Memory B cell (primary cell): ENCODE results near the gene DCAF12.
"Not testable (repeated sequence)": the region's sequence is repeated elsewhere in the genome, so short reads cannot be mapped to it uniquely, and the experiment has no call there.

ENCODE experiments used
- ATAC-seq: fragments of 150-1000 bp; cut with Tn5 transposase; 2 replicates; pipeline ENCODE4 v1.10.0; 2021; ENCODE audit warnings: low read depth, mild to moderate bottlenecking, moderate library complexity
- DNase-seq, 2 donors: peaks; one replicate each; pipeline ENCODE4 v3.0.0; 2022; ENCODE audit warnings: low spot score in 2 of 2
- H3K27ac Mint-ChIP-seq: one replicate; pipeline ENCODE4 v1.8.0; 2022; ENCODE audit warnings: mild to moderate bottlenecking, moderate library complexity, mixed read lengths
- H3K27me3 Mint-ChIP-seq: one replicate; pipeline ENCODE4 v1.8.0; 2022; ENCODE audit warnings: mixed read lengths
- H3K36me3 Mint-ChIP-seq: one replicate; pipeline ENCODE4 v1.8.0; 2022; ENCODE audit warnings: mild to moderate bottlenecking, mixed read lengths
- H3K4me1 Mint-ChIP-seq: one replicate; pipeline ENCODE4 v1.8.0; 2022; ENCODE audit warnings: mixed read lengths
- H3K4me3 Mint-ChIP-seq: one replicate; pipeline ENCODE4 v1.8.0; 2022; ENCODE audit warnings: mild to moderate bottlenecking, moderate library complexity, mixed read lengths
- H3K9me3 Mint-ChIP-seq: one replicate; pipeline ENCODE4 v1.8.0; 2022; ENCODE audit warnings: mixed read lengths

Gene DCAF12

DNA sequence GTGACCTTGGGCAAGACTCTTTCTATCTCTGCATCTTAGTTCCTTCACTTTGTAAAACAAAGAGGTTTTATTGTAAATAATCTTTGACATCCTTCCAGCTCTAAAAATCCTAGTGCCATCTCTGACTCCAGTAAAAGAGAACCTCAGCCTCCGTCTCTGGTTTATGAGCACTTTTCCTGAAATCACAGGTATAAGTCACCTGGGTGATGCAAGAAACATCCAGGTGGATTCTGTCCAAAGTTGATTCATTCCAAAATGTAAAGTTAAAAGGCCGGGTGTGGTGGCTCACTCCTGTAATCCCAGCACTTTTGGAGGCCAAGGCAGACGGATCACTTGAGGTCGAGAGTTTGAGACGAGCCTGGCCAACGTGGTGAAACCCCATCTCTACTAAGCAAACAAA, 56.7 kb downstream of the DCAF12 start:
- no peak for DNase-seq
- H3K27me3 Mint-ChIP-seq, result peaks cover 7% of the 10 kb centered on the region
- H3K36me3 Mint-ChIP-seq, result no peaks in the 10 kb centered on the region
- no peak overlapping the region for H3K4me3 Mint-ChIP-seq
- no peak for ATAC-seq
- H3K9me3 Mint-ChIP-seq, result no peaks in the 10 kb centered on the region
- H3K27ac Mint-ChIP-seq, result no peak overlapping the region
- peaks cover 3% of the 10 kb centered on the region for H3K4me1 Mint-ChIP-seq

DNA sequence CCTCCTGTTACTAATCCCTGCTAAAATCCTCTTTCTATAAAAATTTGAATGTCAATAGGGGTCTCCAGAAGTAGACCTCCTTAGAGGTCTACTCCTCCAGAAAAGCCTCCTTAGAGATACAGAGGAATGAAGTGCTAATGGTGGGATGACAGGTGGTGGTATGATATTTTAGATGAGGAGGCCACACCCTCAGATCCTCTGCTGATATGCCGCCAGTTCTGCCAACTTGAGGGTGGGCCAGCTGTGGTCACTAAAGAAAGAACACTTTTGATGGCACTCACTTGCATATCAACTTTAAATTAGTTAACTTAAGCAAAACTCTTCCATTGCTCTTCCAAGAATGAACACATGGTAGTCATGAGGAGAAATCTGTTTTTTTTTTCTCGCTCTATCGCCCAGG, 61.0 kb downstream of the DCAF12 start:
- Mint-ChIP-seq H3K4me3 (no peak overlapping the region), H3K27ac (no peak overlapping the region), H3K9me3 (no peaks in the 10 kb centered on the region), H3K27me3 (peaks cover 7% of the 10 kb centered on the region), H3K36me3 (no peaks in the 10 kb centered on the region), H3K4me1 (no peaks in the 10 kb centered on the region)
- no peak for DNase-seq
- ATAC-seq, result no peak

DNA sequence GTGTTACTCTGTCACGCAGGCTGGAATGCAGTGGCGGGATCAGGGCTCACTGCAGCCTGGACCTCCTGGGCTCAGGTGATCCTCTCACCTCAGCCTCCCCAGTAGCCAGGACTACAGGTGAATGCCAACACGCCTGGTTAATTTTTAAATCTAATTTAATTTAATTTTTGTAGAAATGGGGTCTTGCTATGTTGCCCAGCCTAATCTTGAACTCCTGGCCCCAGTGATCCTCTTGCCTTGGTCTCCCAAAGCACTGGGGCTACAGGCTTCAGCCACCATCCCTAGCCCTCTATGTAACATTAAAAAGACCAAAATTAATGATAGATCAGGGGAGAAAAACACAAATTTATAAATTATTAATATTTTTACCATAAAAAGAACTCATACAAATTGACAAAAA, 66.5 kb downstream of the DCAF12 start:
- peaks cover 7% of the 10 kb centered on the region for H3K27me3 Mint-ChIP-seq
- H3K4me1 Mint-ChIP-seq, result no peaks in the 10 kb centered on the region
- H3K9me3 Mint-ChIP-seq, result no peaks in the 10 kb centered on the region
- H3K27ac Mint-ChIP-seq, result no peak overlapping the region
- DNase-seq, result no peak
- no peak overlapping the region for H3K4me3 Mint-ChIP-seq
- no peaks in the 10 kb centered on the region for H3K36me3 Mint-ChIP-seq
- no peak for ATAC-seq

DNA sequence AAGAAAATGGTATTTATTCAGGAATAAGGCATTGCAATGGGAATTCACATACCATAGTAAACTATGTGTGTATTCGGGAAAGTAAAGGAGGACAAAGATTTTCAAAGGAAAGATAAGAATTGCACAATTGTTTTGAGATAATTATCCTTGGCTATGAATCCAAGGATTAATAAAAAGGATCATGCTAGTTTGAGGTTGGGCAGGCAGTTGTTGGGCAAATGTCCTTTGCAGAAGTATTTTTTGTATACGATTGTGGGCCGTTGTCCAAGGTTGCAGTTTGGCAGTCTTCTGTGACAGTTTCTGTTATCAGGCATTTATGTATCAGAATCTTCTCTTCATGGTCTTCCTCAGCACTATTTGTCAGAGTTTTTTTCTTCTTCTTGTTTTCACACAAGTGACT, 67.2 kb downstream of the DCAF12 start:
- DNase-seq, result no peak
- Mint-ChIP-seq H3K27me3 (peaks cover 5% of the 10 kb centered on the region), H3K9me3 (no peaks in the 10 kb centered on the region), H3K4me3 (no peak overlapping the region), H3K36me3 (no peaks in the 10 kb centered on the region), H3K4me1 (no peaks in the 10 kb centered on the region), H3K27ac (no peak overlapping the region)
- ATAC-seq, result no peak

DNA sequence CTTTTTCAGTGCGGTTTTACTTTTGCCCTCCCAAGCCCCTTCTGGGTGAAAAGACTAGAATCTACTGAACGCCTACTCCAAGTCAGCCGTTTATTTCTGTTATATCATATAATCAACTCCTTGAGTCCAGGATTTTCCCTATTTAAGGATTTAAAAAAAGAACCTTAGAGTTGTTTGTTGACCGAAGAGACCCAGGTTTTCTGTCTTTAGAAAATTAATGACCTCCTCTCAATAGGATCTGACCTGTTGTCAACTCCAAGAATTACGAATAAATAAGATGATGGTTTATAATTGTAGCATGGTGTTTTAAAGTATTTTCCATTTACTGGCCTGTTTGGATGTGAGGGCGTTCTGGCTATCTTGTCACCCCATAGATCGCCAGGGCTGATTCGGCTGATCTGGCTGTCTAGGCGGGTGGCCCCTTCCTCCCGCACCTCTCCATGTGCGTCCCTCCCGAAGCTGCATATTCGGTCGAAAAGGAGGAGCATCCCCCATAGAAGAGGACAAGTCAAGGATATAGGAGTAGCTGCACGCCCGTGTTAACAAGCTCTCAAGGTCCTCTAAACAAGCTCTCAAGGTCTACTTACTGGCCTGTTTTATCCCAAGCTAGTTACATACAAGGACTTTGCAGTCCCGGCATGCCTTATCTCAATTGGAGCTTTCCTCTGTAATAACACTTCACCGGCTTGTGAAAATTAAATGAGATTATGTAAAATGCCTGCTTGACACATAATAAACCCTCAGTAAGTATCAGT, 76.7 kb downstream of the DCAF12 start:
- Mint-ChIP-seq H3K4me1 (peaks cover 19% of the 10 kb centered on the region), H3K27me3 (no peaks in the 10 kb centered on the region), H3K4me3 (peak overlapping the region; percentile 94), H3K36me3 (peaks cover 1% of the 10 kb centered on the region), H3K9me3 (no peaks in the 10 kb centered on the region), H3K27ac (peak overlapping the region; percentile 98)
- no peak for DNase-seq
- no peak for ATAC-seq

DNA sequence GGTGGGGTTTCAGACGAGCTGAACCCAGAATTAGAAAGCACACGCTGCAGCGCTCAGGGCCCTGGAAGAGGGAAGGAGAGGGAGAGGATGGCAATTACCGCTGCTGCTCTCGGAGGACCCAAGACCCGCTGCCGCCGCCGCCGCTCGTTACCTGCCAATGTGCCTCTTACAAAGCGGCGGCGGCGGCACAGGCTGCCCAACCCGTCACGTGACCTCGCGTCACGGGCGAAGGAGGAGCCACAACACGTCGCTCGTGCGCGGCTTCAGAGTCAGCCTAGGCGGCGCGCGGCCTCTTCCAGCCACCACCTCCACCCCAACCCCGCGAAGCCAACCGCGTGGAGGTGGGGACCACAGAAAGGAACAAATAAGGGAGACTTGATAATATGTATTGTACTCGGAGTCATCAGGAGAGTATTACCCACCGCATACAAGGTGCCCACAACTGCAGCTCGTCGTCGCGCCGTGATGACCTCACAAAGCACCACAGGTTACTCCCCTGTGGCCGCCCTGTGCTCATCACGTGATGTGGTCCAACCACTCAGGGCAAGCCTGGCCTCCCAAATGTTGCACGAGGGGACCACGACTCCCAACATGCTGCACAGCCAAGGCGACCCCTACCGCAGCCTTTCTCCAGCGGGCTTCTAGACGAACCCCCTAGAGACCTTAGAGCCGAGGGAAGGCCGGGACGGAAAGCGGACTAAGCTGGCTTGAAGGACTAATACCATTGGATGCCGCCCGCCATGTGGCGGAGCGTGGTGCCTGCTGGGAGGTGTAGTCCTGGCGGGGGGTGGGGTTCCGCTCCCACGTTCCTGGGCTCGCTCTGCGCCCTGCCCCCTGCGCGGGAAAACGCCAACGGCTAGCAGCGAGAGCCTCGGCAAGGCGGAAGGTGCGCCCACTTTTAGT, 77.5 kb downstream of the DCAF12 start, which contains the start of gene UBAP2:
Gene UBAP2, minus strand, starts transcription at position 161 of the 903 bp plus-strand sequence. CDS start 31,739 bp downstream, outside the sequence.
- peak; percentile 83 for ATAC-seq

DNA sequence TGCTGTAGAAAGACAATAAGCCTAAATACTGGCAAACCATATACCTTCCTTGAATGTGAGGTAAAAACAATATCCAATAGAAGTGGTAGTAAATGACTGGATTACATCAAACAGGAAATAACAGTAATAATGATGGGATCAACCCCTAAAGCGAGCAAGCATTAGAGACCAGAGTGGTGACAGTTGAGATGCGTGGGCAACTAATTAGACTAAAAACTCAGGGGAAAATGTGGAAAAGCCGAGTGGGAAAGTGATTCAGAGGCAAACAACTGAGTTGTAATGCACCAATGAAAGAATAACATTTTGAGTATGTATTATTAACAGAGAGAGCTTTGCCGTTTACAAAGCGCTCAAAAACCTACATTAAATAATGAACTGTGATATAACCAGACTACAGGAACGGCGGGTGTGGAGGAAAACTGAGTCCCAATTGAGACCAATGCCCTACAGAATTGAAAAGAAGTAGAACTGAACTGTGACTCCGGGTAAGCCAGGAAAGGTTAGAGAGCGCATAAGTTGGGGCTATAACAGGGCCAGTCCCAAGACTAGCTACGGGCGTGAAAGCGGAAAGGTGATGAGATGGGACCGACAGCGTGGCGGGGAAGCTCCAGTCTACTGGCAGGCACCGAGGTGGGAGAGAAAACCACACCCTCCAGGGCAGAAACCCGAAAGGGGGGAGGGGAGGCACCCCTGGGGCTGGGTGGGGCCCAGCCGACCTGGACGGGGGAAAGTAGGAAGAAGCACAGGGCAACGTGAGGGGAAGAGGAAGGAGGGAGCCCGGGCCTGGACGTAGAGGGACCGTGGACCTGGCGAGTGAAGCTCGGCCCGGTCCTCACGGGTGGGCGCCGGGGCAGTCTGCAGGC, 78.4 kb downstream of the DCAF12 start:
- peak; percentile 9 for ATAC-seq
- Mint-ChIP-seq H3K4me3 (peak overlapping the region; percentile 94), H3K27me3 (no peaks in the 10 kb centered on the region), H3K9me3 (no peaks in the 10 kb centered on the region), H3K27ac (peak overlapping the region; percentile 98), H3K36me3 (peaks cover 1% of the 10 kb centered on the region), H3K4me1 (peaks cover 19% of the 10 kb centered on the region)
- DNase-seq, result peak in 1 of 2 donors; percentile 11

More for the DNA sequence above, 77.5 kb downstream of the DCAF12 start, which contains the start of gene UBAP2:
- H3K4me1 Mint-ChIP-seq, result peaks cover 19% of the 10 kb centered on the region
- H3K9me3 Mint-ChIP-seq, result no peaks in the 10 kb centered on the region
- peaks cover 1% of the 10 kb centered on the region for H3K36me3 Mint-ChIP-seq
- peak; percentile 93 to 98 for DNase-seq
- H3K27ac Mint-ChIP-seq, result peak within 1 kb of the TSS; percentile 98
- peak within 1 kb of the TSS; percentile 94 for H3K4me3 Mint-ChIP-seq
- no peaks in the 10 kb centered on the region for H3K27me3 Mint-ChIP-seq

DNA sequence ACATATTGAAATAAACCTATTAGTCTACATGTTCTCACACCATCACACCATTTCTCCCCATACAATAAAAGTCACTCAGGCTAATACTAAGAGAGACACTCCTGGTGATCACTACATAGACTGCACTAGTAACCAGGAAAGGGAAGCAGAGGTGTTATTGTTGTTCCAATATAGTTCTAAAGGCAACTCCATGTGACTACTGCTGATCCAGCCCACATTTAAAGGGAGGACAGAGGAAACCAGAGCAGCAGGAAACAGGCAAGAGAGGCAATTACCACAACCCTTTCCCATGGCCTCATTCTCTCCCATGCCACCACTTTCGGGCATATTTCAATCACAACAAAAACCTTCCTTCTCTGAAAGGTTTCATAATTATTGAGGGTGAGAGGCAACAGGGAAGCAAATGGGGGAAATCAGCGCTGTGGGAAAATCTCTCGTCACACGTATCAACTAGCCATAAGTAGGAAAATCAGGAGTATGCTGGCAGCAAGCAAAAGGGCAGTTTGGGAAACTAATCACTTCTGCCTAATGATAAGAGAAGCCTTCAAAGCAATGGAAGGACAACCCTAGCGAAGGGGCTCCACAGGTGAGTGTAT, 79.6 kb downstream of the DCAF12 start:
- no peak for DNase-seq
- Mint-ChIP-seq H3K4me3 (peak overlapping the region; percentile 22), H3K4me1 (peaks cover 19% of the 10 kb centered on the region), H3K27ac (peak overlapping the region; percentile 29), H3K36me3 (peaks cover 1% of the 10 kb centered on the region), H3K27me3 (no peaks in the 10 kb centered on the region), H3K9me3 (no peaks in the 10 kb centered on the region)
- ATAC-seq, result no peak

DNA sequence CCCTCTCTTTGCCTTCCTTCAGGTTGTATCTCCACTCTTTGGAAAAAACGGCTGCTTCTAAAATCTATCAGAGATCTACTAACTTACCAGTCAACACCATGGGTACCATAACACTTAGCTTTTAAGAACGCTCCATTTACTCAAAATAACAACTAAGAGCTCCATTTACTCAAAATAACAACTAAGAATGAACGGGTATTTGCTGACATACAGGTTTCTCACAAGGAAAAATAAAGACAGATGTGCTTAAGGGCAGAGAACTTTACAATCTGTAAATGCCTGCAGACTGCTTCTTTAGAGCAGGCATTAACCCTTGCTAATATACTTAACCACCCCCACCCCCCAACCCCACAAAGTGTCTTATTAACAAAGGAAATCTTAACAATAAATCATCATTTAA, 80.6 kb downstream of the DCAF12 start:
- no peaks in the 10 kb centered on the region for H3K27me3 Mint-ChIP-seq
- no peak for ATAC-seq
- H3K4me3 Mint-ChIP-seq, result no peak overlapping the region
- peaks cover 3% of the 10 kb centered on the region for H3K36me3 Mint-ChIP-seq
- peaks cover 19% of the 10 kb centered on the region for H3K4me1 Mint-ChIP-seq
- H3K27ac Mint-ChIP-seq, result no peak overlapping the region
- no peaks in the 10 kb centered on the region for H3K9me3 Mint-ChIP-seq
- DNase-seq, result no peak

DNA sequence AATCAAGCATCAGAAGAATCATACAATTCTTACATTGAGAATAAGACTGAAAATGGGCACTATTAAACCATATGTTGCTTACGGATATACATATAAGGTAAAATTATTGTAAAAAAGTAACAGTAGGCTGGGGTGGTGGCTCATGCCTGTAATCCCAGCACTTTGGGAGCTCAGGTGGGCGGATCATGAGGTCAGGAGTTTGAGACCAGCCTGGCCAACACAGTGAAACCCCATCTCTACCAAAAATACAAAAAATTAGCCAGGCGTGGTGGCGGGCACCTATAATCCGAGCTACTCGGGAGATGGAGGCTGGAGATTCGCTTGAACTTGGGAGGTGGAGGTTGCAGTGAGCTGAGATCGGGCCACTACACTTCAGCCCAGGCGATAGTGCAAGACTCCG, 84.4 kb downstream of the DCAF12 start:
- H3K27me3 Mint-ChIP-seq, H3K9me3 Mint-ChIP-seq, H3K4me3 Mint-ChIP-seq, ATAC-seq, H3K36me3 Mint-ChIP-seq, H3K27ac Mint-ChIP-seq, DNase-seq, H3K4me1 Mint-ChIP-seq: not testable (repeated sequence)

DNA sequence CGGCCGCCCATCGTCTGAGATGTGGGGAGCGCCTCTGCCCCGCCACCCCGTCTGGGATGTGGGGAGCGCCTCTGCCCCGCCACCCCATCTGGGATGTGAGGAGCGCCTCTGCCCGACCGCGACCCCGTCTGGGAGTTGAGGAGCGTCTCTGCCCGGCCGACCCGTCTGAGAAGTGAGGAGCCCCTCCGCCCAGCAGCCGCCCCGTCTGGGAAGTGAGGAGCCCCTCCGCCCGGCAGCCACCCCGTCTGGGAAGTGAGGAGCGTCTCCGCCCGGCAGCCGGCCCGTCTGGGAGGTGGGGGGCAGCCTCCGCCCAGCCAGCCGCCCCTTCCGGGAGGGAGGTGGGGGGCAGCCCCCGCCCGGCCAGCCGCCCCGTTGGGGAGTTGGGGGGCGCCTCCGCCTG, 87.6 kb downstream of the DCAF12 start:
- H3K36me3 Mint-ChIP-seq, H3K27ac Mint-ChIP-seq, H3K9me3 Mint-ChIP-seq, H3K4me1 Mint-ChIP-seq, H3K27me3 Mint-ChIP-seq, H3K4me3 Mint-ChIP-seq, DNase-seq, ATAC-seq: not testable (repeated sequence)

DNA sequence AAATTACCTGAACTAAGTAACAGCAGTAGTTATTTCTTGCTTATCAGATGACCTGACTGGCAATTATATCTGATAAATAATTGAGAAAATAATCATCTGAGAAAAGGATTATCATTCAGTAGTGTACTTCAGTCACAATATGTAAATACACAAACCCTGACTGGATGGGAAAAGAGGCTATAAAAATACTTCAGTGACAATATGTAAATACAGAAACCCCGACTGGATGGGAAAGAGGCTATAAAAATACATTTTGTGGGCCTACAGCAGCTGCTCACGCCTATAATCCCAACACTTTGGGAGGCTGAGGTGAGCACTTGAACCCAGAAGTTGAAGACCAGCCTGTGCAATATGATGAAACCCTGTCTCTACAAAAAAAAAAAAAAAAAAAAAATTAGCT, 88.9 kb downstream of the DCAF12 start:
- DNase-seq (no peak), ATAC-seq (no peak)
- no peaks in the 10 kb centered on the region for H3K27me3 Mint-ChIP-seq
- peaks cover 7% of the 10 kb centered on the region for H3K36me3 Mint-ChIP-seq
- no peak overlapping the region for H3K27ac Mint-ChIP-seq
- H3K9me3 Mint-ChIP-seq, result no peaks in the 10 kb centered on the region
- no peak overlapping the region for H3K4me3 Mint-ChIP-seq
- H3K4me1 Mint-ChIP-seq, result peaks cover 8% of the 10 kb centered on the region

DNA sequence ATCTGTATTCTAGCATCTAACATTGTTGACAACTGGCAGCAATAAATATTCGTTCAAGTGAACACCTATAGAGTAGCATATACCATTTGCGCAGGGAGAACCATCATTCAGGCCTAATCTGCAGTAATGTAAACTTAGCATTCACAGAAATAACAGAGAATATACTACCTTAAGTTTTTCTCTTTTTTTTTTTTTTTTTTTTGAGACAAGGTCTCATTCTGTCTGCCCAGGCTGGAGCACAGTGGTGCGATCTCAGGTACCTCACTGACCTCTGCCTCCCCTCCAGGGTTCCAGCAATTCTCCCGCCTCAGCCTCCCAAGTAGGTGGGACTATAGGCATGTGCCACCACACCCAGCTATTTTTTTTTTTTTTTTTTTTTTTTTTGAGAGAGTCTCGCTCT, 89.9 kb downstream of the DCAF12 start:
- H3K4me1 Mint-ChIP-seq, result peaks cover 12% of the 10 kb centered on the region
- no peak overlapping the region for H3K27ac Mint-ChIP-seq
- no peaks in the 10 kb centered on the region for H3K27me3 Mint-ChIP-seq
- DNase-seq (no peak), ATAC-seq (no peak)
- no peak overlapping the region for H3K4me3 Mint-ChIP-seq
- peaks cover 11% of the 10 kb centered on the region for H3K36me3 Mint-ChIP-seq
- H3K9me3 Mint-ChIP-seq, result no peaks in the 10 kb centered on the region
